Upper lobe of right lung (tissue), 1 donor: ENCODE results near the gene RHOC. TPM values are rescaled to one million over a fixed set of nuclear protein-coding genes. Genes with fewer than 3 reads are reported as not detected.
A peak's percentile ranks its signal among the peaks of the same experiment; 100 is the strongest.

ENCODE experiments used
- ATAC-seq: fragments of 200-7000 bp; cut with Tn5 transposase; one replicate; pipeline ENCODE4 v1.9.1; 2020; ENCODE audit warnings: mild to moderate bottlenecking, moderate library complexity
- DNase-seq: peaks from one replicate; pipeline ENCODE4 v3.0.0-alpha.2; 2020
- H3K27ac ChIP-seq: fragments of 200-600 bp; one replicate; pipeline ENCODE4 v1.8.0; 2022
- H3K27me3 ChIP-seq: fragments of 200-600 bp; one replicate; pipeline ENCODE4 v1.8.0; 2022; ENCODE audit warnings: mild to moderate bottlenecking
- H3K36me3 ChIP-seq: fragments of 200-600 bp; one replicate; pipeline ENCODE4 v1.8.0; 2022
- H3K4me1 ChIP-seq: fragments of 200-600 bp; one replicate; pipeline ENCODE4 v1.8.0; 2022
- H3K4me3 ChIP-seq: fragments of 200-600 bp; one replicate; pipeline ENCODE4 v1.8.0; 2022; ENCODE audit warnings: mild to moderate bottlenecking
- H3K9me3 ChIP-seq: fragments of 200-600 bp; one replicate; pipeline ENCODE4 v1.8.0; 2022
- CTCF ChIP-seq: fragments of 200-600 bp; IDR thresholded peaks from one replicate; pipeline ENCODE4 v1.8.0; 2022; ENCODE audit warnings: antibody characterized with exemption
- intact Hi-C: fragments of 100-400 bp; cut with DNase I; formaldehyde crosslinking; loops from one replicate; pipeline ENCODE4 v1.11.0; 2022
- total RNA-seq: library from RNA; stranded (reverse); fragmentation: NEBNext Ultra II Directional; extraction: Animal tissue kit (Norgen Biotek cat#: 25700); gene quantifications from one replicate; pipeline ENCODE4 v1.2.1, GENCODE V29; 2021
- donor health status: DM: no; HTN: yes; CAD: no; lungs with severe emphysema.

The RHOC gene
- total RNA-seq, 1 donor from 2014 or later: 150 TPM

- H3K4me1 ChIP-seq: peaks cover 24% of the 10 kb centered on the region
- no peak overlapping the region for H3K4me3 ChIP-seq
- ATAC-seq (no peak), DNase-seq (no peak)
- H3K9me3 ChIP-seq: no peaks in the 10 kb centered on the region
- H3K36me3 ChIP-seq: no peaks in the 10 kb centered on the region
- intact Hi-C loops: no loop called here
- no peaks in the 10 kb centered on the region for H3K27me3 ChIP-seq
- H3K27ac ChIP-seq: no peak overlapping the region
- no peak for TF ChIP-seq CTCF
Observed at GRCh38 chr1:112711041-112711440, 4.1 kb upstream of the RHOC start.

GRCh38 chr1:112710586-112710985 is 3.7 kb upstream of the RHOC start:
- no peak overlapping the region for H3K27ac ChIP-seq
- no peak overlapping the region for H3K4me3 ChIP-seq
- no peaks in the 10 kb centered on the region for H3K36me3 ChIP-seq
- no peak for ATAC-seq
- TF ChIP-seq CTCF: no peak
- no peak for DNase-seq
- intact Hi-C loops: no loop called here
- no peaks in the 10 kb centered on the region for H3K9me3 ChIP-seq
- peaks cover 24% of the 10 kb centered on the region for H3K4me1 ChIP-seq
- H3K27me3 ChIP-seq: no peaks in the 10 kb centered on the region

GRCh38 chr1:112710159-112710558 is 3.2 kb upstream of the RHOC start:
- intact Hi-C loops: no loop called here
- DNase-seq: no peak
- Histone ChIP-seq H3K4me1 (peaks cover 27% of the 10 kb centered on the region), H3K27ac (no peak overlapping the region), H3K4me3 (no peak overlapping the region), H3K27me3 (no peaks in the 10 kb centered on the region), H3K36me3 (no peaks in the 10 kb centered on the region), H3K9me3 (no peaks in the 10 kb centered on the region)
- TF ChIP-seq CTCF: no peak
- no peak for ATAC-seq

GRCh38 chr1:112708489-112708888 is 1.6 kb upstream of the RHOC start:
- Histone ChIP-seq H3K27ac (no peak overlapping the region), H3K27me3 (no peaks in the 10 kb centered on the region), H3K4me3 (no peak overlapping the region), H3K9me3 (no peaks in the 10 kb centered on the region), H3K4me1 (peaks cover 29% of the 10 kb centered on the region), H3K36me3 (peaks cover 4% of the 10 kb centered on the region)
- no peak for ATAC-seq
- no peak for DNase-seq
- TF ChIP-seq CTCF: no peak
- intact Hi-C loops: loop anchor here (10.0 kb wide), 1 partner anchor 84 kb away; no protein-coding TSS in a partner anchor

GRCh38 chr1:112708002-112708448 is 1.1 kb upstream of the RHOC start:
- Histone ChIP-seq H3K9me3 (no peaks in the 10 kb centered on the region), H3K36me3 (peaks cover 9% of the 10 kb centered on the region), H3K27me3 (no peaks in the 10 kb centered on the region), H3K4me1 (peaks cover 33% of the 10 kb centered on the region), H3K27ac (peak overlapping the region; percentile 92), H3K4me3 (no peak overlapping the region)
- intact Hi-C loops: loop anchor here (10.0 kb wide), 1 partner anchor 83 kb away; no protein-coding TSS in a partner anchor
- DNase-seq (no peak), ATAC-seq (no peak)
- no peak for TF ChIP-seq CTCF
